GM19467 (cell line): Measurements from ENCODE around the gene SLC11A1.
A peak's percentile ranks its signal among the peaks of the same experiment; 100 is the strongest.

Experiments
- ATAC-seq: cut with Tn5 transposase; IDR thresholded peaks from one replicate; pipeline ENCODE4 v1.9.1; 2021; ENCODE audit warnings: mild to moderate bottlenecking, moderate library complexity; ENCODE audit not compliant: unreplicated experiment

Gene SLC11A1

DNA sequence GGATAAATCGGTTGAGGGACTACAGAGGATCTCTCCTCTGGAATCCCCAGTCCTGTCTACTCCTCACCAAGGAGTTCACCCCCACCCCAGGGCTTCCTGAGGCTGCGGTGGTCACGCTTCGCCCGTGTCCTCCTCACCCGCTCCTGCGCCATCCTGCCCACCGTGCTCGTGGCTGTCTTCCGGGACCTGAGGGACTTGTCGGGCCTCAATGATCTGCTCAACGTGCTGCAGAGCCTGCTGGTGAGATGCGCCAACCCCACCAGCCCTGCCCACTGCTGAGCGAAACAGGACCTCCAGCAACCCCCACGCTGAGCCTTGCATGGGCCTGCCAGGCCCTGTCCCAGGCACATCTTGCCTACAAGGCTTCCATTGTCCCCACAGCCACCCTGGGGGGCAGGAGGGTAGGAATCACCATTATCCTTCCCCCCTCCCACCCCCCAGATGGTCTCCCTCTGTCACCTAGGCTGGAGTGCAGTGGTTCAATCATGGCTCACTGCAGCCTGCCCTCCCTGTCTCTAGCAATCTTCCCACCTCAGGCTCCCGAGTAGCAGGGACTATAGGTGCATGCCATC, 10.9 kb downstream of the SLC11A1 start:
- ATAC-seq, result no peak

- no peak for ATAC-seq
Measured at GRCh38 chr2:218393750-218394290, 11.7 kb downstream of the SLC11A1 start.

GRCh38 chr2:218394298-218395089, 12.4 kb downstream of the SLC11A1 start:
- no peak for ATAC-seq

DNA sequence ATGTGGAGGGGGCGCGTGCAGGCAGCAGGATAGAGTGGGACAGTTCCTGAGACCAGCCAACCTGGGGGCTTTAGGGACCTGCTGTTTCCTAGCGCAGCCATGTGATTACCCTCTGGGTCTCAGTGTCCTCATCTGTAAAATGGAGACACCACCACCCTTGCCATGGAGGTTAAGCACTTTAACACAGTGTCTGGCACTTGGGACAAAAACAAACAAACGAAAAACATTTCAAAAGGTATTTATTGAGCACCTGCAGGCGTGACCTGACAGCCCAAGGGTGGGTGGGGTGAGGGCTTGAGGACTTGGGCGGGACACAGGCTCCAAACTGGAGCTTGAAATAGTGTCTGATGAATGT, 13.0 kb downstream of the SLC11A1 start:
- no peak for ATAC-seq

- ATAC-seq, result no peak
Measured at GRCh38 chr2:218395456-218395825, 13.4 kb downstream of the SLC11A1 start.

DNA sequence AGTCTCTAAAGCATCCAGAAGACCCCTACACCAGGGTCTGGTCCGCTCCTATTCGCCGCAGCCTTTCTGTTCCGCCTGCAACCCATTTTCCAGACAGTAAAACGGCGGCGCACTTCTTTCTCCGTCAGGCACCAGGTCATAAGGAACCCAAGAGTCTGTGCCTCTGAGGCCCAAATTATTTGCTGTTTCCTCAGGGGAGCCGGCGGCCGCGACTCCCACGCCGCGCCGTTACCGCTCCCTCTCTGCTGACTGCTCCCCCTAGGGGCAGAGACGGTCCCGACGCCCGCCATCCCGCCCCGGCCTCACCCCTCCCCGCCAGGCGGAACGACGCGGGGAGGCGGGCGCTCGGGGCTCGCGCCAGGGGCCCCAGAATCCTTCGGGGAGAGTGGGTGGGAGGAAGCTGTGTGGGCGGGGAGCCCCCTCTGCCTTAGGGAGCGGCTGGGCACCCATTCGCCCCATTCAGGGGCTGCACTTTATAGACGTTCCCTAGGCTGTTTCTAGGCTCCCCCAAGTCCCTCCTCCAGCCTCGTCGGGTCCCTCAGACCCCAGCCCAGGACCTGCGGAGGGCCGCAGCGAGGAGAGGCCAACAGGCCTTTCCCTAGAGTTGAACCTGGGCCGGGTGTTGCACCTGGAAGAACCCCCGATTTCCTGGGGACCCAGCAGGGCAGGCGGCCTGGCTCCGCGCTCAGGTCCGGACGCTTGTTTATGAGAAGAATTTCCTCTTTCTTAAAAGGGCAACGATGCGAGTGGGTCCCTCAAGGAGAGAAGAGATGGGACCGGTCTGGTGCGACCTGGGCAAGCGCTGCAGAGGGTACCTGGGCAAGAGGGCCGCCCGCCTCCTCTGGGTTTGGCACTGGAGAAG, 14.0 kb downstream of the SLC11A1 start:
- ATAC-seq, result peak; percentile 50

DNA sequence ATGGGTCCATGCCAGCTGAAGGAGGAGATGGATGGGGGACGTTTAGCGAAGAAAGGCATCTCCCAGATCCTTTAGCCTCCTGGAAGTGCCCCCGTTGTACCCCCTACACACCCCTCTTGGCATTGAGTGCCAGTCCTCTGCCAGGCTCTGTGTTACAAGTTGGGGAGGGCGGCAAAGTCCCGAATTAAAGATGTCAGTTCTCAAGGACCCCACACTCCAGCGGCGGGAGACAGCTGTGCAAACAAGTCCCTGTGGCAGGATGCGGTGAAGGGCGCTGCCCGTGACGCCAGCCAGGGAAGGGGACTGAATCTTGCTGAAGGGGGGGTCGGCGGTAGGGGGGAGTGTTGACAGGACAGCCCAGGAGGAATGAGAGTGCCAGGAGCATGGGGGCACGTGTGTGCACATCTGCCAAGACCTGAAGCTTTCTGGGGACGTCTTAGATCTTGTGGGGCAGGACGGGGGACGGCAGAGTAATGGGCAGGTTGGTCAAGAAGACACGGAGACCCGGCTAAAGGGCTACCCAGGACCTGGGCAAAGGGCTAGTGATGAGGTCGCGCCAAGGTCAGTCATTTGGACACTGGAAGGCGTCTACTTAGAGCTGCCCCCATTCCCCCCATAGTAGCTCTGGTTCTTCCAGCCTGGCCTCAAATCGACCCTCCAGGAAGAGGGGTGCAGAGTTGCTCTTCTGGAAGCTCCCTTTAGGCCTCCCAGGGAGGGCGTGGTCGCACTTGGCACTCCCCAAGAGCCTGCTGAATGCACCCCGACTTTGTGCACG, 14.8 kb downstream of the SLC11A1 start:
- ATAC-seq, result no peak

GRCh38 chr2:218397463-218397819, 15.4 kb downstream of the SLC11A1 start:
- ATAC-seq, result no peak

DNA sequence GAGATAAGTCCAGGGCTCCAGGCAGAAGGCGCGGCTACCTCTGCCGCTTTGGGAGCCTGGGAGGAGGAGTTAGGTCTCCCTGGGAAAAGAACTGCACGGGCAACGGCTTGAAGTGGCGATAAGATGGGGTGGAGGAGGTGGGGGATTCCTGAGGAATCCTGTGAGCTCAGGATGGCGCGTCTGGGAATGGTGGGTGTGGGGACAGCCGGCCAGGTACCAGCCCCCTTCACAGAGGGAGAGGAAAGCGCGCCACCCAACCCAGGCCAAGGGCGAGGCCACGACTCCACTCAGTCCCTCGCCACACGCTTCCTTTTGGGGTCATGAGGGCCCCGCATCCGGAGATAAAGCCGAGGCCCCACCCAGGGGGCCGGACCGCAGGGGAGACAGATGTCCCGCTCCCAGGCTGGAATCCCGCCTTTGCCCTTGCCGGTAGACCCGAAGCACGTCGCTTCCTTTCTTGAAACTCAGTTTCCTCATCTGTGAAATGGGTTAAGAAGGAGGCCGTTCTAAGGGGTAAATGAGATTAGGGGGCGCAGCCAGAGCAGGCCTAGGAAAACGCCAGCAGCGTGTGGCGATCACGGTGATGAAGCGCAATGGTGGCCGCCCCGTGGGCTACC, 15.9 kb downstream of the SLC11A1 start:
- no peak for ATAC-seq

GRCh38 chr2:218398437-218399390, 16.6 kb downstream of the SLC11A1 start:
- ATAC-seq, result no peak

- ATAC-seq, result peak; percentile 39
Measured at GRCh38 chr2:218399391-218400166, 17.5 kb downstream of the SLC11A1 start, which contains the start of gene CTDSP1. CTDSP1 (plus strand) TSS chr2:218399868; CDS start chr2:218400091, 223 bp downstream.

GRCh38 chr2:218400167-218400929, 18.3 kb downstream of the SLC11A1 start:
- no peak for ATAC-seq

GRCh38 chr2:218400930-218401881, 19.1 kb downstream of the SLC11A1 start:
- no peak for ATAC-seq

DNA sequence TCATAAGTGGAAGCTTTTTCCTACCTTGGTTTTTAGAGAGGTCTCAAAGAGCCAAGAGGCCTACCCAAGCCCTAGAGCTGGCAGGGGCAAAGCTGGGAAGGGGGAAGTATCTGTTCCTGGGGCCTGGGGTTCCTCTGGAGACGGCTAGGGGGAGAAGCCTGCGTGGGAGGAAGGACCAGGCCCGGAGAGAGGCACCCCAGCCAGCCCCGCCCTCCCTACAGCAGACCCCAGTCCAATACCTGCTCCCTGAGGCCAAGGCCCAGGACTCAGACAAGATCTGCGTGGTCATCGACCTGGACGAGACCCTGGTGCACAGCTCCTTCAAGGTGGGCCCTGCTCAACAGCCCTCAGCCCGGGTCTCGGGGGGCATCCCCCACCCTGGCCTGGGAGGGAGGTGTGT, 19.8 kb downstream of the SLC11A1 start:
- no peak for ATAC-seq

GRCh38 chr2:218402491-218402901, 20.4 kb downstream of the SLC11A1 start:
- no peak for ATAC-seq

GRCh38 chr2:218402911-218403411, 20.9 kb downstream of the SLC11A1 start:
- ATAC-seq, result no peak
